Adrenal gland (tissue), 12 donors: ENCODE results near the gene PRDM16. TPM values are rescaled to one million over a fixed set of nuclear protein-coding genes. Genes with fewer than 3 reads are reported as not detected.

Source experiments
- DNase-seq, 7 donors: peaks; one replicate each; pipeline ENCODE4 v3.0.0-alpha.2; 2019 to 2020
- H3K27ac ChIP-seq, 5 donors: fragments of 200-600 bp; sonication (generic) in 4 of 5; 1 replicate in 3 of 5; 2 replicates in 2 of 5; pipeline versions ENCODE4 v1.5.1 to v1.8.0; 2016 to 2020; ENCODE audit warnings: mild to moderate bottlenecking in 1 of 5
- H3K27me3 ChIP-seq: fragments of 200-600 bp; 2 replicates; pipeline ENCODE4 v1.8.0; 2021
- H3K36me3 ChIP-seq, 2 donors: fragments of 200-600 bp; replicated peaks in 1 of 2; 1 replicate in 1 of 2; 2 replicates in 1 of 2; pipeline versions ENCODE4 v1.5.1 to v1.8.0; 2018 to 2022
- H3K4me1 ChIP-seq, 2 donors: fragments of 200-600 bp; replicated peaks in 1 of 2; 1 replicate in 1 of 2; 2 replicates in 1 of 2; pipeline versions ENCODE4 v1.5.1 to v1.8.0; 2018 to 2021
- H3K4me3 ChIP-seq, 4 donors: fragments of 200-600 bp; sonication (generic) in 3 of 4; one replicate each; pipeline ENCODE4 v1.5.1; 2016 to 2018
- H3K9me3 ChIP-seq, 3 donors: fragments of 200-600 bp; sonication (generic) in 1 of 3; replicated peaks in 1 of 3; 1 replicate in 2 of 3; 2 replicates in 1 of 3; pipeline versions ENCODE4 v1.5.1 to v1.8.0; 2016 to 2021
- CTCF ChIP-seq, 6 experiments: fragments of 450-650 bp in 4 of 6; fragments of 200-600 bp in 2 of 6; sonication (generic) in 1 of 6; IDR thresholded peaks; 1 replicate in 5 of 6; 2 replicates in 1 of 6; pipeline versions ENCODE4 v1.5.1 to v1.8.0; 2016 to 2021; ENCODE audit warnings: antibody characterized with exemption in 6 of 6, mild to moderate bottlenecking in 2 of 6, moderate library complexity in 1 of 6
- POLR2A ChIP-seq, 2 donors: fragments of 450-650 bp; IDR thresholded peaks; one replicate each; pipeline ENCODE4 v1.6.1; 2017; ENCODE audit warnings: antibody characterized with exemption in 2 of 2, mild to moderate bottlenecking in 2 of 2, moderate library complexity in 1 of 2
- WGBS, 4 donors: extraction: QIAGEN DNeasy Blood & Tissue Kit in 2 of 4; methylation state at CpG; one replicate each; pipeline versions ENCODE4 v1.1.5 to v1.1.7; 2013 to 2017; 5-methylcytosine and 5-hydroxymethylcytosine counted together
- intact Hi-C, 2 donors: fragments of 100-400 bp; cut with DNase I; formaldehyde crosslinking; loops; one replicate each; pipeline versions ENCODE4 v1.14.1 to v1.15.0; 2022 to 2023
- polyA plus RNA-seq, 3 donors: library from polyadenylated mRNA; stranded (reverse); fragments of 200-250 nt in 2 of 3; fragments of 350-450 nt in 1 of 3; fragmentation: Illumina TruSeq in 1 of 3; extraction: RNeasy Lipid Tissue Mini Kit (QIAGEN cat#74804) in 1 of 3; gene quantifications; one replicate each; pipeline ENCODE4 v1.2.3, GENCODE V29; 2013 to 2014
- total RNA-seq, 9 donors: library from RNA; depleted of rRNA in 4 of 9; stranded (reverse); fragments of >200 nt in 4 of 9; fragments of 120-200 nt in 1 of 9; fragmentation: NEBNext Ultra II Directional in 1 of 9; extraction: Animal tissue kit (Norgen Biotek cat#: 25700) in 1 of 9; gene quantifications; one replicate each; pipeline versions ENCODE4 v1.1.0 to v1.2.4, GENCODE V29; 2013 to 2023
- donor health status: healthy with polysubstance abuse.
- donor health status: Bipolar disorder and iron deficiency.
- donor health status: DM: yes; HTN: yes; CAD: no.
- donor health status: DM: no; HTN: no; CAD: no.
- donor health status: DM: no; HTN: no; CAD: no.
- donor health status: DM: yes; HTN: yes; CAD: no.

Gene PRDM16
- total and polyA plus RNA-seq, 12 donors = 0.04 to 2.8 (median 0.61) TPM; not detected in 1

DNA sequence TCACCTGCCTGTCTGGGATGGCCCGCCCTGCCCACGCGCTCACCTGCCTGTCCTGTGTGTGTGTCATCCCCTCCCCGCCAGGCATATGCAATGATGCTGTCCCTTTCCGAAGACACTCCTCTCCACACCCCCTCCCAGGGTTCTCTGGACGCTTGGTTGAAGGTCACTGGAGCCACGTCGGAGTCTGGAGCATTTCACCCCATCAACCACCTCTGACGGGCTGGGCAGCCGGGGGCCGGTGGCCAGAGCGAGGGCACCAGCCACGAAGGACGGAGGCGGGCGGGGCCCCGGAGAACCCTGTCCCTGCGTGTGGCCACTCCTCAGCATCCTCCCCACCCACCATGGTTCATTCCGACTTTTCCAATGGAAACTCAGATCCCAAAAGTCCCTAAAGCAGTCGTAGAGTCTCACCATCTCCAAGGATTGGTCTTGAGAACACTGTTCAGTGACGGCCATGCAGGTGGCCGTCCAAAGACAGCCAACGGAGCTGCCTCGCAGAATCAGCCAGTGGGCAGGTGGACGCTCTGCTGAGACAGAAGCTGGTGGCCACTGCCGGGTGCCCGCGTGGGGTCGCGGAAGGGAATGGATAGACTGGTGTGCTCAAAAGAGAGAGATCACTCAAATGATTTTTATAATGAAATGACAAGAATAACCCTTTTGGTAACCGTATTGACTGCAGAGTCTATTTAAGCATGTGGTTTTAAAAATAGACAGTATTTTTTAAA, 364.8 kb downstream of the PRDM16 start:
- Histone ChIP-seq H3K4me1 (no peaks in the 10 kb centered on the region), H3K4me3 (no peak overlapping the region), H3K36me3 (no peaks in the 10 kb centered on the region), H3K27ac (no peak overlapping the region), H3K27me3 (no peaks in the 10 kb centered on the region), H3K9me3 (no peaks in the 10 kb centered on the region)
- TF ChIP-seq POLR2A (IDR thresholded peaks at IDR 0.05) (no peak), CTCF (IDR thresholded peaks at IDR 0.05) (no peak)
- intact Hi-C loops = no loop called here
- DNase-seq = no peak
- 84 to 87% (median 85%) methylated on average over 26 to 31 of the region's 31 CpGs for WGBS, 4 donors

- DNase-seq = no peak
- no peak overlapping the region for H3K4me3 ChIP-seq
- no peaks in the 10 kb centered on the region for H3K27me3 ChIP-seq
- TF ChIP-seq POLR2A (IDR thresholded peaks at IDR 0.05) (no peak), CTCF (IDR thresholded peaks at IDR 0.05) (no peak)
- no peak overlapping the region for H3K27ac ChIP-seq
- H3K36me3 ChIP-seq = no peaks in the 10 kb centered on the region
- 83 to 88% (median 85%) methylated on average over 38 to 40 of the region's 40 CpGs for WGBS, 4 donors
- intact Hi-C loops = no loop called here
- H3K9me3 ChIP-seq = no peaks in the 10 kb centered on the region
- no peaks in the 10 kb centered on the region for H3K4me1 ChIP-seq
Measured at GRCh38 chr1:3434406-3435110, 365.6 kb downstream of the PRDM16 start.

DNA sequence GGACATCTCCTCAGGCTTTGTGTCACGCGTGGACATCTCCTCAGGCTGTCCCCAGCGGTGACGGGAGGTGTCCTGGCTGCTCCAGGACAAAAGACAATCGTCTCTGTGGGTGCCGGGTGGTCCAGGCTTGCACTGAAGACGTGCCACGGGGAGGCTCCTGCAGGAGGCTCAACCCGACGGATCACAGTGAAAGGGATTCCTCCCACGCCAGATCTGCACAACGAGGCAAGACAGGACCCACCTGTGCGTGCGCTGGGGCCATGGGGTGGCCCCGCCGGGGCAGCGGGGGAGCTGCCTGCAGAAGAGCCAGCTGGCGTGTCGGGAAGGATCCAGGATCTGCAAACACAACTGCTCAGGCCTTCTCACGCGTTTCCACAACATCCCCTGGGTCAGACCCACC, 366.7 kb downstream of the PRDM16 start:
- Histone ChIP-seq H3K36me3 (no peaks in the 10 kb centered on the region), H3K4me1 (no peaks in the 10 kb centered on the region), H3K9me3 (no peaks in the 10 kb centered on the region), H3K4me3 (no peak overlapping the region), H3K27ac (no peak overlapping the region), H3K27me3 (no peaks in the 10 kb centered on the region)
- TF ChIP-seq POLR2A (IDR thresholded peaks at IDR 0.05) (no peak), CTCF (IDR thresholded peaks at IDR 0.05) (no peak)
- intact Hi-C loops = no loop called here
- DNase-seq = no peak
- 72 to 78% (median 75%) methylated on average over 15 to 21 of the region's 21 CpGs for WGBS, 4 donors

- TF ChIP-seq CTCF (IDR thresholded peaks at IDR 0.05) (no peak), POLR2A (IDR thresholded peaks at IDR 0.05) (no peak)
- 84 to 90% (median 84%) methylated on average over 10 to 11 of the region's 11 CpGs for WGBS, 4 donors
- Histone ChIP-seq H3K36me3 (no peaks in the 10 kb centered on the region), H3K27me3 (peaks cover 1% of the 10 kb centered on the region), H3K27ac (no peak overlapping the region), H3K4me1 (no peaks in the 10 kb centered on the region), H3K9me3 (no peaks in the 10 kb centered on the region), H3K4me3 (no peak overlapping the region)
- DNase-seq = no peak
- intact Hi-C loops = no loop called here
Measured at GRCh38 chr1:3436451-3436850, 367.4 kb downstream of the PRDM16 start.
